ENCODE data around the gene TTC34.

DNA sequence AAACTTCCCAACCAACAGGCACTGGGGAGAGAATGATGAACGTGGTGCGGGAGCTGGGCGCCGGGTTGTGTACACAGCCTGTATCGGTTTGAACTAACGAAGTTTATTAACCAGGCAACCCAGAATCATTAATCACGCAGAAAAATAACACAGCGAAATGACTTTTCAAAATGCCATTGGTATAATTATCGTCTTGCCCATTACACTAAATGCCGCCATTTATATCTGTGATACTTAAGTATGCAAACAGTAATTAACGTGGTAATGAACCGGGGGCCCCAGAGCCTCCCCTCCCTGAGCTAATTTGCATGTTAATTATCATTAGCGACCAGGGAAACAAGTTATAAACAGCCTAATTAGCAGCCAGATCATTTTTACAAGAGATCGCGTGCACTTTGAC, 5.1 kb upstream of the TTC34 start:
- TF ChIP-seq, protein P1, sequence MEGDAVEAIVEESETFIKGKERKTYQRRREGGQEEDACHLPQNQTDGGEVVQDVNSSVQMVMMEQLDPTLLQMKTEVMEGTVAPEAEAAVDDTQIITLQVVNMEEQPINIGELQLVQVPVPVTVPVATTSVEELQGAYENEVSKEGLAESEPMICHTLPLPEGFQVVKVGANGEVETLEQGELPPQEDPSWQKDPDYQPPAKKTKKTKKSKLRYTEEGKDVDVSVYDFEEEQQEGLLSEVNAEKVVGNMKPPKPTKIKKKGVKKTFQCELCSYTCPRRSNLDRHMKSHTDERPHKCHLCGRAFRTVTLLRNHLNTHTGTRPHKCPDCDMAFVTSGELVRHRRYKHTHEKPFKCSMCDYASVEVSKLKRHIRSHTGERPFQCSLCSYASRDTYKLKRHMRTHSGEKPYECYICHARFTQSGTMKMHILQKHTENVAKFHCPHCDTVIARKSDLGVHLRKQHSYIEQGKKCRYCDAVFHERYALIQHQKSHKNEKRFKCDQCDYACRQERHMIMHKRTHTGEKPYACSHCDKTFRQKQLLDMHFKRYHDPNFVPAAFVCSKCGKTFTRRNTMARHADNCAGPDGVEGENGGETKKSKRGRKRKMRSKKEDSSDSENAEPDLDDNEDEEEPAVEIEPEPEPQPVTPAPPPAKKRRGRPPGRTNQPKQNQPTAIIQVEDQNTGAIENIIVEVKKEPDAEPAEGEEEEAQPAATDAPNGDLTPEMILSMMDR (IDR thresholded peaks at IDR 0.05), result no peak
- TF ChIP-seq ZFX (IDR thresholded peaks at IDR 0.05; ENCODE audit: borderline replicate concordance), result no peak
